IMR-90 (cell line): Measurements from ENCODE around the gene SESN3. TPM values are rescaled to one million over a fixed set of nuclear protein-coding genes. Genes with fewer than 3 reads are reported as not detected.

Experiments
- ATAC-seq: fragments of 200-7000 bp; cut with Tn5 transposase; 2 replicates; pipeline ENCODE4 v1.9.1; 2020; ENCODE audit warnings: low read depth, mild to moderate bottlenecking, moderate library complexity
- BruUV-seq: library from RNA; stranded (reverse); fragments of 400-500 nt; replicated peaks from 2 replicates; lab custom pipeline; 2021; lab: Mats Ljungman, UMichigan
- CTCF ChIA-PET: fragments of 300-600 bp; formaldehyde crosslinking; extraction: SDS; loops from one replicate; lab custom pipeline; 2021; ENCODE audit warnings: antibody characterized with exemption; lab: Yijun Ruan, JAX
- POLR2A ChIA-PET: fragments of 300-600 bp; sonication (Branson Sonifier 250); formaldehyde crosslinking; loops from one replicate; lab custom pipeline; 2022; ENCODE audit warnings: antibody characterized with exemption; ENCODE audit not compliant: unreplicated experiment; lab: Charles Lee
- DNase-seq: peaks from one replicate; pipeline ENCODE4 v3.0.0; 2013
- H2AFZ ChIP-seq: replicated peaks from 2 replicates; pipeline ENCODE3; 2013; ENCODE audit warnings: low read length, mild to moderate bottlenecking; ENCODE audit not compliant: poor library complexity
- H2AK5ac ChIP-seq: 2 replicates; pipeline ENCODE4 v1.6.1; 2013; ENCODE audit warnings: low read depth, low read length, inconsistent platforms
- H2AK9ac ChIP-seq: replicated peaks from 2 replicates; pipeline ENCODE3; 2013; ENCODE audit warnings: mild to moderate bottlenecking, low read depth, low read length, moderate library complexity; ENCODE audit not compliant: poor library complexity
- H2BK120ac ChIP-seq: 2 replicates; pipeline ENCODE4 v1.6.1; 2013; ENCODE audit warnings: low read depth, low read length, inconsistent platforms
- H2BK15ac ChIP-seq: 3 replicates; pipeline ENCODE4 v1.6.1; 2013; ENCODE audit warnings: low read depth, low read length, inconsistent platforms
- H2BK20ac ChIP-seq: 2 replicates; pipeline ENCODE4 v1.6.1; 2013; ENCODE audit warnings: low read depth, mild to moderate bottlenecking, inconsistent platforms, low read length, moderate library complexity
- H2BK5ac ChIP-seq: 2 replicates; pipeline ENCODE4 v1.6.1; 2013; ENCODE audit warnings: mild to moderate bottlenecking, low read depth, low read length, inconsistent platforms; ENCODE audit not compliant: poor library complexity, severe bottlenecking
- H3K14ac ChIP-seq: replicated peaks from 2 replicates; pipeline ENCODE4 v1.6.1; 2013; ENCODE audit warnings: low read depth, low read length, inconsistent platforms
- H3K18ac ChIP-seq: 2 replicates; pipeline ENCODE4 v1.6.1; 2013; ENCODE audit warnings: low read depth, low read length, control low read depth
- H3K23ac ChIP-seq: 2 replicates; pipeline ENCODE4 v1.6.1; 2013; ENCODE audit warnings: low read depth, low read length, inconsistent platforms
- H3K27ac ChIP-seq: 2 replicates; pipeline ENCODE4 v1.5.1; 2013; ENCODE audit warnings: mild to moderate bottlenecking, control low read depth, low read length; ENCODE audit not compliant: insufficient read depth
- H3K27me3 ChIP-seq: 2 replicates; pipeline ENCODE4 v1.6.1; 2013; ENCODE audit warnings: low read length; ENCODE audit not compliant: control insufficient read depth, insufficient read depth
- H3K36me3 ChIP-seq: 2 replicates; pipeline ENCODE4 v1.6.1; 2013; ENCODE audit warnings: low read length, mixed read lengths; ENCODE audit not compliant: control insufficient read depth, insufficient read depth
- H3K4ac ChIP-seq: 2 replicates; pipeline ENCODE4 v1.6.1; 2013; ENCODE audit warnings: low read depth, low read length, inconsistent platforms
- H3K4me1 ChIP-seq: 2 replicates; pipeline ENCODE4 v1.6.1; 2013; ENCODE audit warnings: low read length, mixed read lengths; ENCODE audit not compliant: control insufficient read depth, insufficient read depth
- H3K4me2 ChIP-seq: 2 replicates; pipeline ENCODE4 v1.6.1; 2013; ENCODE audit warnings: low read depth, mild to moderate bottlenecking, control low read depth, low read length, moderate library complexity
- H3K4me3 ChIP-seq: 2 replicates; pipeline ENCODE4 v1.5.1; 2013; ENCODE audit warnings: low read depth, mild to moderate bottlenecking, control low read depth, low read length, moderate library complexity; ENCODE audit not compliant: insufficient read depth
- H3K56ac ChIP-seq: 2 replicates; pipeline ENCODE4 v1.6.1; 2013; ENCODE audit warnings: low read length, inconsistent platforms; ENCODE audit not compliant: insufficient read depth; ENCODE audit errors: extremely low read depth
- H3K79me1 ChIP-seq, 2 experiments: 2 replicates each; pipeline ENCODE4 v1.6.1; 2013; ENCODE audit warnings: low read length in 2 of 2, inconsistent platforms in 1 of 2, low read depth in 1 of 2
- H3K9ac ChIP-seq: 2 replicates; pipeline ENCODE4 v1.6.1; 2013; ENCODE audit warnings: low read depth, low read length, control low read depth
- H3K9me1 ChIP-seq: 2 replicates; pipeline ENCODE4 v1.6.1; 2013; ENCODE audit warnings: low read length, inconsistent platforms; ENCODE audit not compliant: insufficient read depth
- H3K9me3 ChIP-seq: 2 replicates; pipeline ENCODE4 v1.6.1; 2013; ENCODE audit warnings: low read length; ENCODE audit not compliant: control insufficient read depth, insufficient read depth
- H4K20me1 ChIP-seq: 2 replicates; pipeline ENCODE4 v1.6.1; 2013; ENCODE audit warnings: low read length, inconsistent platforms; ENCODE audit not compliant: insufficient read depth
- H4K5ac ChIP-seq: 2 replicates; pipeline ENCODE4 v1.6.1; 2013; ENCODE audit warnings: mild to moderate bottlenecking, low read depth, low read length, control low read depth
- H4K8ac ChIP-seq, 2 experiments: 2 replicates each; pipeline ENCODE4 v1.6.1; 2013; ENCODE audit warnings: low read depth in 2 of 2, low read length in 2 of 2, control low read depth in 1 of 2, inconsistent platforms in 1 of 2
- H4K91ac ChIP-seq: 2 replicates; pipeline ENCODE4 v1.6.1; 2013; ENCODE audit warnings: low read depth, low read length, inconsistent platforms; ENCODE audit not compliant: insufficient read depth
- BHLHE40 ChIP-seq: fragments of 150-350 bp; IDR thresholded peaks from 2 replicates; pipeline ENCODE4 v1.6.1; 2016; ENCODE audit warnings: mild to moderate bottlenecking, low read depth, low read length
- CEBPB ChIP-seq: IDR thresholded peaks from 2 replicates; pipeline ENCODE4 v1.6.1; 2012; ENCODE audit warnings: low read depth, low read length, improper control_type of control experiment
- CHD1 ChIP-seq: IDR thresholded peaks from 2 replicates; pipeline ENCODE4 v1.6.1; 2012; ENCODE audit warnings: low read depth, low read length, improper control_type of control experiment
- CTCF ChIP-seq: conservative IDR thresholded peaks from 2 replicates; pipeline ENCODE4 v1.5.1; 2012; ENCODE audit warnings: mild to moderate bottlenecking, low read depth, low read length, improper control_type of control experiment
- FOS ChIP-seq: fragments of 150-350 bp; IDR thresholded peaks from 2 replicates; pipeline ENCODE4 v1.6.1; 2016; ENCODE audit warnings: low read depth, low read length
- MAFK ChIP-seq: IDR thresholded peaks from 2 replicates; pipeline ENCODE4 v1.6.1; 2012; ENCODE audit warnings: low read depth, low read length, improper control_type of control experiment
- MAZ ChIP-seq: IDR thresholded peaks from 2 replicates; pipeline ENCODE4 v1.6.1; 2012; ENCODE audit warnings: low read depth, mild to moderate bottlenecking, low read length, improper control_type of control experiment, moderate library complexity, borderline replicate concordance
- MXI1 ChIP-seq: IDR thresholded peaks from 2 replicates; pipeline ENCODE4 v1.6.1; 2012; ENCODE audit warnings: low read depth, mild to moderate bottlenecking, low read length, moderate library complexity, borderline replicate concordance
- NFE2L2 ChIP-seq: fragments of 150-350 bp; IDR thresholded peaks from 2 replicates; pipeline ENCODE4 v1.6.1; 2016; ENCODE audit warnings: low read depth, mild to moderate bottlenecking, low read length
- POLR2A ChIP-seq: IDR thresholded peaks from 2 replicates; pipeline ENCODE4 v1.6.1; 2012; ENCODE audit warnings: mild to moderate bottlenecking, low read depth, low read length
- RAD21 ChIP-seq: IDR thresholded peaks from 2 replicates; pipeline ENCODE4 v1.6.1; 2012; ENCODE audit warnings: low read length, improper control_type of control experiment
- RCOR1 ChIP-seq: IDR thresholded peaks from 2 replicates; pipeline ENCODE4 v1.6.1; 2012; ENCODE audit warnings: mild to moderate bottlenecking, low read length, improper control_type of control experiment; ENCODE audit not compliant: insufficient replicate concordance
- RFX5 ChIP-seq: IDR thresholded peaks from 2 replicates; pipeline ENCODE4 v1.8.0; 2012; ENCODE audit warnings: low read depth, mild to moderate bottlenecking, low read length, moderate library complexity
- SMC3 ChIP-seq: fragments of 150-350 bp; IDR thresholded peaks from 2 replicates; pipeline ENCODE4 v1.6.1; 2016; ENCODE audit warnings: low read depth, mild to moderate bottlenecking, antibody characterized with exemption, low read length, moderate library complexity
- WGBS, 2 experiments: methylation state at CpG; one replicate each; pipeline versions ENCODE4 v1.1.5 to v1.1.7; 2013; ENCODE audit warnings: missing lambda C conversion rate in 2 of 2; ENCODE audit not compliant: insufficient read length in 1 of 2; ENCODE audit errors: extremely low coverage in 2 of 2; 5-methylcytosine and 5-hydroxymethylcytosine counted together
- dilution Hi-C: fragments of 300-500 bp; cut with HindIII; formaldehyde crosslinking; loops from one replicate; pipeline ENCODE4 v1.14.3; 2018; ENCODE audit warnings: low sequenced_read_pairs; ENCODE audit not compliant: unreplicated experiment
- in situ Hi-C: fragments of 300-500 bp; cut with MboI; formaldehyde crosslinking; loops from 3 replicates; pipeline ENCODE4 v1.14.3; 2019; ENCODE audit warnings: low sequenced_read_pairs, inconsistent platforms, mixed read lengths
- intact Hi-C: fragments of 100-400 bp; cut with micrococcal nuclease; formaldehyde crosslinking; loops from 2 replicates; pipeline ENCODE4 v1.10.0; 2022
- polyA plus RNA-seq, 3 experiments: library from polyadenylated mRNA; depleted of rRNA; stranded (reverse); fragments of >200 nt; gene quantifications; 2 replicates each; pipeline ENCODE4 v1.2.3, GENCODE V29; 2012; ENCODE audit warnings: low replicate concordance in 1 of 3
- total RNA-seq: library from RNA; depleted of rRNA; stranded (reverse); fragments of >200 nt; gene quantifications from 2 replicates; pipeline ENCODE4 v1.2.3, GENCODE V29; 2012
- TF ChIP-seq, protein P1 (sequence below): fragments of 150-350 bp; IDR thresholded peaks from 2 replicates; pipeline ENCODE4 v1.6.1; 2017; ENCODE audit warnings: mild to moderate bottlenecking, antibody characterized with exemption, low read length, low read depth

SESN3 gene
- total and polyA plus RNA-seq, 2 of the 4 experiments (the other 2 are of a cell fraction) = 2.0 to 7.7 TPM

- TF ChIP-seq SMC3 = no peak
- no peak for TF ChIP-seq CTCF
- TF ChIP-seq NFE2L2 = no peak
- TF ChIP-seq FOS = no peak
- no peak for TF ChIP-seq RFX5
- TF ChIP-seq MAFK = no peak
- TF ChIP-seq POLR2A = no peak
- no peak for TF ChIP-seq CEBPB
- no peak for TF ChIP-seq MXI1
- no peak for TF ChIP-seq RCOR1
- TF ChIP-seq CHD1 = no peak
- no peak for TF ChIP-seq MAZ
- TF ChIP-seq, protein P1, sequence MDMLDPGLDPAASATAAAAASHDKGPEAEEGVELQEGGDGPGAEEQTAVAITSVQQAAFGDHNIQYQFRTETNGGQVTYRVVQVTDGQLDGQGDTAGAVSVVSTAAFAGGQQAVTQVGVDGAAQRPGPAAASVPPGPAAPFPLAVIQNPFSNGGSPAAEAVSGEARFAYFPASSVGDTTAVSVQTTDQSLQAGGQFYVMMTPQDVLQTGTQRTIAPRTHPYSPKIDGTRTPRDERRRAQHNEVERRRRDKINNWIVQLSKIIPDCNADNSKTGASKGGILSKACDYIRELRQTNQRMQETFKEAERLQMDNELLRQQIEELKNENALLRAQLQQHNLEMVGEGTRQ = no peak
- TF ChIP-seq BHLHE40 = no peak
- no peak for TF ChIP-seq RAD21
- in situ Hi-C loops = no loop called here
- no peaks in the 10 kb centered on the region; the same call in 1 of the 2 replicates for H3K27me3 ChIP-seq
- H2BK120ac ChIP-seq = no peak overlapping the region
- no peaks in the 10 kb centered on the region for H3K79me1 ChIP-seq
- H3K4me2 ChIP-seq = no peak overlapping the region
- H4K5ac ChIP-seq = no peak overlapping the region
- intact Hi-C loops = loop anchor here (1.0 kb wide), 1 partner anchor 477 kb away; no protein-coding TSS in a partner anchor
- H2AK5ac ChIP-seq = no peak overlapping the region
- DNase-seq = no peak
- POLR2A ChIA-PET = no interaction called here
- H2AK9ac ChIP-seq = no peak overlapping the region
- no CpG with 5 or more reads among the region's 2 CpGs for WGBS, 2 experiments
- H2BK5ac ChIP-seq = no peak overlapping the region
- H3K27ac ChIP-seq = no peak overlapping the region
- H3K56ac ChIP-seq = no peak overlapping the region
- no peak overlapping the region for H3K18ac ChIP-seq
- no peak for ATAC-seq
- H4K91ac ChIP-seq = no peak overlapping the region
- CTCF ChIA-PET = no interaction called here
- no peak overlapping the region for H2BK15ac ChIP-seq
- no peak overlapping the region for H3K14ac ChIP-seq
- H3K4me1 ChIP-seq = no peaks in the 10 kb centered on the region
- no peaks in the 10 kb centered on the region for H3K9me1 ChIP-seq
- H3K9me3 ChIP-seq = no peaks in the 10 kb centered on the region
- H3K4ac ChIP-seq = no peak overlapping the region
- H4K8ac ChIP-seq = no peak overlapping the region
- dilution Hi-C loops = no loop called here
- no TSS peak for BruUV-seq
- no peak overlapping the region for H3K4me3 ChIP-seq
- H4K20me1 ChIP-seq = no peaks in the 10 kb centered on the region
- no peak overlapping the region for H2BK20ac ChIP-seq
- no peak overlapping the region for H3K9ac ChIP-seq
- no peak overlapping the region for H2AFZ ChIP-seq
- no peaks in the 10 kb centered on the region for H3K36me3 ChIP-seq
- H3K23ac ChIP-seq = no peak overlapping the region
Observed at GRCh38 chr11:95228081-95228749, 2.8 kb downstream of the SESN3 start.
